ENCODE results near the gene PPP2R5E. TPM values are rescaled to one million over a fixed set of nuclear protein-coding genes. Genes with fewer than 3 reads are reported as not detected.

Gene PPP2R5E
- total and polyA plus RNA-seq, 4 donors = 6.0 to 13.1 (median 8.4) TPM

DNA sequence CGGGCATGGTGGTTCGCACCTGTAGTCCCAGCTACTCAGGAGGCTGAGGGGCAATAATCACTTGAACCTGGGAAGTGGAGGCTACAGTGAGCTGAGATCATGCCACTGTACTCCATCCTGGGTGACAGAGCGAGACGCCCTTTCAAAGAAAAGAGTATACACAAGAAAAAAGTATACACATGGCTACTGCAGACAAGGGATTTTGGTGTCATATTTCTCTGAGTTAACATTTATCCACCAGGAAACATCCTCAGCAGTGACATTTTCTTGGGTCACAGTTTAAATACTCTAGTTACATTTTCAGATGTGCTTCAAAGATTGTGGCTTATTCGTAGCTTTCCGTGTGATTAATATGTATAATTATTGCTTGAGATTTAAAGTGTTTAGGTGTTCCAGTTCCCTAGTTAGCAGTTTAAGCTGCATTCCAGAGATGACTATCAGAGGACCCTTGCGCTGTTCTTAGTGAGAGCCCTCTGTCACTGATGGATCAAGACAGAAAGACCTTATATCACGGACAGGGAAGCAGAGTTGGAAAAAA lies 4.7 kb upstream of the PPP2R5E start:
- H3K36me3 ChIP-seq (ENCODE audit: control insufficient read depth in 4 of 4, insufficient read depth in 3 of 4, low read depth in 1 of 4, low read length in 3 of 4) = no peaks in the 10 kb centered on the region
- peaks cover 0 to 12% (median 5%) of the 10 kb centered on the region in 4 donors for H3K4me1 ChIP-seq (ENCODE audit: control insufficient read depth in 4 of 4, insufficient read depth in 4 of 4, low read length in 3 of 4)
- no peak overlapping the region for H3K27ac ChIP-seq (ENCODE audit: low read depth in 1 of 2, low read length in 2 of 2)
- H3K27me3 ChIP-seq (ENCODE audit: control insufficient read depth in 4 of 4, insufficient read depth in 4 of 4, low read length in 3 of 4) = no peaks in the 10 kb centered on the region
- DNase-seq (ENCODE audit: low spot score) = no peak
- no peaks in the 10 kb centered on the region for H3K9me3 ChIP-seq (ENCODE audit: control insufficient read depth in 4 of 4, low read length in 3 of 4)
- TF ChIP-seq JUND (IDR thresholded peaks at IDR 0.05) = no peak
- TF ChIP-seq NR2F2 (IDR thresholded peaks at IDR 0.05) = no peak
- no peak for TF ChIP-seq HNF4G (IDR thresholded peaks at IDR 0.05)
- no peak for TF ChIP-seq SP1 (IDR thresholded peaks at IDR 0.05)
- no peak for TF ChIP-seq YY1 (IDR thresholded peaks at IDR 0.05)
- TF ChIP-seq, protein P1, sequence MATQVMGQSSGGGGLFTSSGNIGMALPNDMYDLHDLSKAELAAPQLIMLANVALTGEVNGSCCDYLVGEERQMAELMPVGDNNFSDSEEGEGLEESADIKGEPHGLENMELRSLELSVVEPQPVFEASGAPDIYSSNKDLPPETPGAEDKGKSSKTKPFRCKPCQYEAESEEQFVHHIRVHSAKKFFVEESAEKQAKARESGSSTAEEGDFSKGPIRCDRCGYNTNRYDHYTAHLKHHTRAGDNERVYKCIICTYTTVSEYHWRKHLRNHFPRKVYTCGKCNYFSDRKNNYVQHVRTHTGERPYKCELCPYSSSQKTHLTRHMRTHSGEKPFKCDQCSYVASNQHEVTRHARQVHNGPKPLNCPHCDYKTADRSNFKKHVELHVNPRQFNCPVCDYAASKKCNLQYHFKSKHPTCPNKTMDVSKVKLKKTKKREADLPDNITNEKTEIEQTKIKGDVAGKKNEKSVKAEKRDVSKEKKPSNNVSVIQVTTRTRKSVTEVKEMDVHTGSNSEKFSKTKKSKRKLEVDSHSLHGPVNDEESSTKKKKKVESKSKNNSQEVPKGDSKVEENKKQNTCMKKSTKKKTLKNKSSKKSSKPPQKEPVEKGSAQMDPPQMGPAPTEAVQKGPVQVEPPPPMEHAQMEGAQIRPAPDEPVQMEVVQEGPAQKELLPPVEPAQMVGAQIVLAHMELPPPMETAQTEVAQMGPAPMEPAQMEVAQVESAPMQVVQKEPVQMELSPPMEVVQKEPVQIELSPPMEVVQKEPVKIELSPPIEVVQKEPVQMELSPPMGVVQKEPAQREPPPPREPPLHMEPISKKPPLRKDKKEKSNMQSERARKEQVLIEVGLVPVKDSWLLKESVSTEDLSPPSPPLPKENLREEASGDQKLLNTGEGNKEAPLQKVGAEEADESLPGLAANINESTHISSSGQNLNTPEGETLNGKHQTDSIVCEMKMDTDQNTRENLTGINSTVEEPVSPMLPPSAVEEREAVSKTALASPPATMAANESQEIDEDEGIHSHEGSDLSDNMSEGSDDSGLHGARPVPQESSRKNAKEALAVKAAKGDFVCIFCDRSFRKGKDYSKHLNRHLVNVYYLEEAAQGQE (IDR thresholded peaks at IDR 0.05) = no peak
- TF ChIP-seq RAD21 (IDR thresholded peaks at IDR 0.05) = no peak
- TF ChIP-seq HNF4A (conservative IDR thresholded peaks at IDR 0.05) = no peak
- TF ChIP-seq, protein P2, sequence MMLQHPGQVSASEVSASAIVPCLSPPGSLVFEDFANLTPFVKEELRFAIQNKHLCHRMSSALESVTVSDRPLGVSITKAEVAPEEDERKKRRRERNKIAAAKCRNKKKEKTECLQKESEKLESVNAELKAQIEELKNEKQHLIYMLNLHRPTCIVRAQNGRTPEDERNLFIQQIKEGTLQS (IDR thresholded peaks at IDR 0.05) = no peak
- TF ChIP-seq, protein P3, sequence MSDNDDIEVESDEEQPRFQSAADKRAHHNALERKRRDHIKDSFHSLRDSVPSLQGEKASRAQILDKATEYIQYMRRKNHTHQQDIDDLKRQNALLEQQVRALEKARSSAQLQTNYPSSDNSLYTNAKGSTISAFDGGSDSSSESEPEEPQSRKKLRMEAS (IDR thresholded peaks at IDR 0.05) = no peak
- TF ChIP-seq, protein P4, sequence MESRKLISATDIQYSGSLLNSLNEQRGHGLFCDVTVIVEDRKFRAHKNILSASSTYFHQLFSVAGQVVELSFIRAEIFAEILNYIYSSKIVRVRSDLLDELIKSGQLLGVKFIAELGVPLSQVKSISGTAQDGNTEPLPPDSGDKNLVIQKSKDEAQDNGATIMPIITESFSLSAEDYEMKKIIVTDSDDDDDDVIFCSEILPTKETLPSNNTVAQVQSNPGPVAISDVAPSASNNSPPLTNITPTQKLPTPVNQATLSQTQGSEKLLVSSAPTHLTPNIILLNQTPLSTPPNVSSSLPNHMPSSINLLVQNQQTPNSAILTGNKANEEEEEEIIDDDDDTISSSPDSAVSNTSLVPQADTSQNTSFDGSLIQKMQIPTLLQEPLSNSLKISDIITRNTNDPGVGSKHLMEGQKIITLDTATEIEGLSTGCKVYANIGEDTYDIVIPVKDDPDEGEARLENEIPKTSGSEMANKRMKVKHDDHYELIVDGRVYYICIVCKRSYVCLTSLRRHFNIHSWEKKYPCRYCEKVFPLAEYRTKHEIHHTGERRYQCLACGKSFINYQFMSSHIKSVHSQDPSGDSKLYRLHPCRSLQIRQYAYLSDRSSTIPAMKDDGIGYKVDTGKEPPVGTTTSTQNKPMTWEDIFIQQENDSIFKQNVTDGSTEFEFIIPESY (IDR thresholded peaks at IDR 0.05) = no peak
- TF ChIP-seq FOXA1 (IDR thresholded peaks at IDR 0.05) = no peak
- TF ChIP-seq RXRA (IDR thresholded peaks at IDR 0.05) = no peak
- no peak for TF ChIP-seq TAF1 (conservative IDR thresholded peaks at IDR 0.05)
- no peak for TF ChIP-seq EGR1 (IDR thresholded peaks at IDR 0.05; ENCODE audit: low read depth in 2 of 2)
- TF ChIP-seq GABPA (IDR thresholded peaks at IDR 0.05 in 1 of 2, conservative IDR thresholded peaks at IDR 0.05 in 1 of 2) = no peak
- TF ChIP-seq FOXA2 (IDR thresholded peaks at IDR 0.05) = no peak
- TF ChIP-seq, protein P5, sequence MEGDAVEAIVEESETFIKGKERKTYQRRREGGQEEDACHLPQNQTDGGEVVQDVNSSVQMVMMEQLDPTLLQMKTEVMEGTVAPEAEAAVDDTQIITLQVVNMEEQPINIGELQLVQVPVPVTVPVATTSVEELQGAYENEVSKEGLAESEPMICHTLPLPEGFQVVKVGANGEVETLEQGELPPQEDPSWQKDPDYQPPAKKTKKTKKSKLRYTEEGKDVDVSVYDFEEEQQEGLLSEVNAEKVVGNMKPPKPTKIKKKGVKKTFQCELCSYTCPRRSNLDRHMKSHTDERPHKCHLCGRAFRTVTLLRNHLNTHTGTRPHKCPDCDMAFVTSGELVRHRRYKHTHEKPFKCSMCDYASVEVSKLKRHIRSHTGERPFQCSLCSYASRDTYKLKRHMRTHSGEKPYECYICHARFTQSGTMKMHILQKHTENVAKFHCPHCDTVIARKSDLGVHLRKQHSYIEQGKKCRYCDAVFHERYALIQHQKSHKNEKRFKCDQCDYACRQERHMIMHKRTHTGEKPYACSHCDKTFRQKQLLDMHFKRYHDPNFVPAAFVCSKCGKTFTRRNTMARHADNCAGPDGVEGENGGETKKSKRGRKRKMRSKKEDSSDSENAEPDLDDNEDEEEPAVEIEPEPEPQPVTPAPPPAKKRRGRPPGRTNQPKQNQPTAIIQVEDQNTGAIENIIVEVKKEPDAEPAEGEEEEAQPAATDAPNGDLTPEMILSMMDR (IDR thresholded peaks at IDR 0.05; ENCODE audit: low read depth, low read length, missing input control) = no peak
- H3K4me3 ChIP-seq (ENCODE audit: low read depth in 1 of 3, low read length in 3 of 3) = no peak overlapping the region
- WGBS = 82% methylated on average over 8 of the region's 8 CpGs
- H3K9ac ChIP-seq (ENCODE audit: low read depth in 1 of 2, low read length in 2 of 2) = no peak overlapping the region

Data from liver (tissue), 9 donors.